Left forelimb (tissue), 1 donor: Measurements from ENCODE around the gene MICAL2.

Experiments
- DNase-seq: peaks from one replicate; pipeline ENCODE4 v3.0.0-alpha.2; 2018; ENCODE audit warnings: low spot score

The MICAL2 gene

GRCh38 chr11:12099132-12099873 lies 11.1 kb upstream of the MICAL2 start:
- no peak for DNase-seq

DNA sequence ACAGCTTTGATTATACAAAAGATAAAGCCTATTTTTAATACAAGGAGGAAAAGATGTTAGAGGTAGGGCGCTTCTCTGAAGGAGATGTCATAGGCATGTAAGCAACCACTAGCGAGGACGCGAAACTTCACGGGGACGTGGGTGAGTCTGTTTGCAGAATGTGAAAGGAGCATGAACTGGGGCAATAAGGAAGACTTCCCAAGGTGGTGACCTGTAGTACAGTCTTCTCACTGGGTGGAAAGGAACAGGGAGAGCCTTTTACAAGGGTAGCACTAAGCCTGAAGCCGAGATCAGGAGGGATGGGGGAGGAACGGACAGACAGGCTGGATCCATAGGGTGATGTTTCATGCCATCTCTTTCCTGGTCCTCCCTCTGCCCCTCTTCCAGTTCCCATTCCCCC lies 10.0 kb upstream of the MICAL2 start:
- no peak for DNase-seq

DNA sequence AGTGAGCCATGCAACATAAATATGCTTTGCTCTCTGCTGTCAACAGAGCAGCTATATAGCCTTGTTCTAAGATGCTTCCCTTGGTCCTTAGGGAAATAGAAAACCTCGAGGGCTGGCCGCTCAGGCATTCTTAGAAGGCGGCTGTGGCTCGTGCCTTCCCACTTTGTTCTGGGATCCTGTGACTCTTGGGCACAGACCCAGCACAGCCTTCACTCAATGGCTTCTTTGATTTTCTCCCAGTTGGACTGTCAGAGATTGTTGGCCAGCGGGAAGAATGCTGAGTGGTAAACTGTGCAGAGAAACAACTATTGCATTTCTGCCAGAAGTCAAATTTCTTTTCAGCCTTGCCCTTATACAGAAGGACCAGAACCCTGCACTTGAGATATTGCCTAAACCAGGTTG lies 9.5 kb upstream of the MICAL2 start:
- DNase-seq = no peak

DNA sequence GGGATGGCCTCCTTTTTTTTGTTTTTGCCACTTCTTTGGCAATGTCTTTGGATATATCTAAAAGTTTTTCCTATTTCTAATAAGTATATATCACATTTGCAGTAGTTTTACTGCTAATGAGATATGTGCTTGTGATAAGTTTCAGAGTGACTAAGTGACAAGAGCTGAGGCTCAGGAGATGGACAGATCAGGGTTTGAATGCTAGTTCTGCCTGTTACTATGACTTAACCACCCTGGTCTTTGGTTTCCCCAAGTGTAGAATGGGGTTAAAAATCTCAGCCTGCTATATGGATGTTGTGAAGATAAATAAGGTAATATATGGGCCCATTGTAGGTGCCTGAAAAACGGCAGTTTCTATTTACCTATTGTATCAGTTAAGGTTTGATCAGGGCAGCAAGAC lies 9.1 kb upstream of the MICAL2 start:
- DNase-seq = no peak

DNA sequence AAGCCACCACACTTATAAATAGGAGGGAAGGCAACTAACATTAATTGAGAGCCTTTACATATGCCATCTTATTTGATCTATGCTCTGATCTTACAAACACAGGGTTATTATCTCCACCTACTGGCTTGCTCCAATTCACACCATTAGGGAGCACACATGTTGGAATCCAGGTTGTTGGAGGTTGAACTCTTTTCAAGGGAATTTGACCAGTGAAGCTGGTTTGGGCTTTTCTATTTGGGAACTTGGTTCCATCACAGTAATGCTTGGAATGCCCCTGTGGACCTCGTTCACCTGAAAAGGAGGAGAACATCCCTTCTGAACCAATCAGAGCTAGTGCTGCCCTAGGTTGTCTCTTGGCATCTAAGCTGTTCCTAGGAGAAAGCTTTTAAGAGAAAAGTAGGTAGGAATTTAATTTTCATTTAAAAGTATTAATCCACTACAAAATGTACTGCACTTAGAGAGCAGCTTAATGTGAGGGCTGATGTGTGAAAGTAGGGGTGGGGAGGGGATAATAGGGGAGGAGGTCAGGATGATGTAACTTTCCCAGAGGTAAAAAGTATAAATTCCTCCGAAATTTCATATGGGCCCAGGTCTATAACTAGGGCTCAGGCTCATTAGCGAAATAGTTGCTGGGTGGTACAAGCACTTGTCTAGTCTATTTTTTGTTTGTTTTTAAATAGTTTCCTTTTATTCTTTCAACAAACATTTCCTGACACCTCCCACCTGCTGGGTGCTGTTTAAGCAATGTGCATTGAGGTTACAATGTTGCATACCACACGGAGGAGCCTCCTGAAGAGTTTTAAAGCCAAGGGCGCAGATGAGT lies 7.6 kb upstream of the MICAL2 start:
- DNase-seq = no peak

DNA sequence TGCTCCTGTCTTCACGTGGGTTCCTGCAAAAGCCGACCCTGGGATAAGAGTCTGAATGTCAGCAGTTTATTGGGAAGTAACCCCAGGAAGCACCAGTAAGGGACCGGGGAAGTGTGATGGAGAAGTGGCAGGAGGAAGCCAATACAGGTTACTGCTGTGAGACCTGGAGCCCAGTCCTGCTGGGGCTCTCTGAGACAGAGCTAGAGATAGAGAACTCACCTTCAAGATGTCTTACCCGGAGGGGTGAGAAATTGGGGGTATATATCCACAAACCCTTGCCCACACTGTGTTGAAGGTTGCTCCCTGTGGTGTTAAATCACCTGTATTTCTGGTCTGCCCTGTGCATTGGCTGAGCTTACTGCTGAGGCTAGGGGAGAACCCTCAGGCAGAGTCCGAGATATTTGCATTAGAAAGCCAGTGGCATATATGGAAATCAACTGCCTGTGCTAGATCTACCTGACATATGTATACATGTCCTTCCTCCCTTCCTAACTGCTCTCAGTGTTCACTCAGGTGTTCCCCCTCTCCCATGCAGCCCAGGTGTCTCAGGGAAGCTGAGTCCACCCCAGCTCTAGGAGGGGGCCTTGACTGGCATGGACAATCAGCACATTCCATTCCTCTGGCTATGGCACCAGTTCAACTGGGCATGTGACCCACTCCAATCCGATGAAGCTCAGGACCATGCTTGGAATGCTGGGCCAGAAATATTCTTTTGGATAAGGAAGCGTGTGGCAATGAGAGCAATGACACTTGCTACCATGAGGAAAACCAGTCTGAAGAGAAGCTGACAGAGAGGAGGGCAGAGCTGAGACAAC lies 6.8 kb upstream of the MICAL2 start:
- DNase-seq = no peak

DNA sequence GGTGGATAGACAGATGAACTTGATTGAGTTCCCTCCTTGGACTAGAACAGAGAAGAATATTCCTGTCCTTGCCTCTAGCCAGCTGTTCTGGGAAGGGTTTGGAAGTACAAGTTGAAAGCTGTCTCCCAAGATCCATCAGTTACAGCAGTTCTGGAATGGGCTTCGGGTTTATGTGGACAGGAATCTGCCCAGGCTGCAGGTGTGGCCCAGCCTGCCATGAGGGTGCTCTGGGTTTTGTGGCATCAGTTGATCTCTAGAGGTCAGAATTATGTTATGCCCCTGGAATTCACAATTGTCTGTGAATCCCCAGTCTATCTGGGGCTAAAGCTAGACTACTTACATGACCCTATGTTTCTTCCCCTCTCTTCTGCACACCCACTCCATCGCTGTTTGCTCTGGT lies 4.9 kb upstream of the MICAL2 start:
- DNase-seq = no peak

DNA sequence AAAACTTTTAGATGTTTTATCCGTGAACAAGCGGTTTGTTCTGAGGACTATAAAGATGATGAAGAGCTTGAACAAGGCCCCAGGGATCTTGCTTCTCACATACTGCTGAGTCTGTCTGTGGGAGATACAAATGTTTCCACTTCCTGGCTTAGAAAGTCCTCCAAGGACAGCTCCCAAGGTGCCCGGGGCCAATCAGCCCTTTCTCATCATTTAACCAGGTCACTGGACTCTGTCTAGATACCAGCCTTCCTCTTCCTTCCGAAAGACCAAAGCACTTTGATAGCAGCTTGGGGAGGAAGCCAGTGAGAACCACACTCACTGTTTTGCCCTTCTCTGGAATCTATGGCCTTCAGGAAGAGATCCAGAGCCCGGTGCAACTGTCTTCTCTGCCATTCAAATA lies 4.3 kb upstream of the MICAL2 start:
- no peak for DNase-seq

DNA sequence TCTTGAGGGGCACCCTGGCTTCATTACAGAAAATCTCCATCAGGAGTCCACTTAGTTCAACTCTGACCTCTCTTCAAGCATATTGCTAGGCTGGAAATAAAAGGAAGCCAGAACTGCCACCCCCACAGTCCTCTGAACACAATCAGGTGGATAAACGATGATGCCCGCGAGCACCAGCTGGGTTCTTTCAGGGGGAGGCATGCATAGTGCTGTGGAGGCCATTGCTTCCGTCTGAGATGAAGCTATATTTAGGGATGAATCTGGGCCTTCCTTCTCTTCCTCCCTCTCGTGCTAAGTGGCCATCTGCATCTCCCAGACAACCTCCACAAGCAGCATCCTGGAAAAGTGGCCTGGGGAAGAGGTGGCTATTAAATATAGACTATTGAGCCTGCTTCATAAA lies 3.9 kb upstream of the MICAL2 start:
- no peak for DNase-seq

DNA sequence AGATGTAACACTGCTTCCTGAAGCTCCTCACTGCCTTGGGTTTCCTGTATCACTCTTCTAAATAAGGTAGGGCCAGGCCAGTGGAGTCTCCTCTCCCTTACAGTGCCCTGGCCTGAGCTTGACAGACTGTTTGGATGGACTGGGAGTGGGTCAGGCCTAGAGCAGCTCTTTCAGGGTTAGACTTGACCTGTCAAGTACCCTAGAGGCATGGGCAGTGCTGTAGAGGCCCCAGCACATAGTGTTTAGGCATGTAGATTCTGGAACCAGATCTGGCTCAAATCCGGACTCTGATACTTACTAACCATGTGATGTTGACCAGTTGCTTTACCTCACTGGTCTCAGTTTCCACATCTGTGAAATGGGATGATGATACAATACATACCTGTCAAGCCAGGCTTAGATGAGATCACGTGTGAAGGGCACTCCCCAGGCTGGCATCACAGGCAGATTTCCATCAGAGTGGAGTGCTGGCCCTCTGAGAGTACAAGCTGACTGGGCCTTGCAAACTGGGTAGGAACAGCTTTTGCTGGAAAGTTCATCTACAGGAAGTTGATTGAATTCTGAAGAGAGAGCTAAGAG lies 1.4 kb upstream of the MICAL2 start:
- DNase-seq = no peak

- DNase-seq = no peak
These were observed 696 bp upstream of the MICAL2 start for GRCh38 chr11:12109591-12110196.

- DNase-seq = no peak
These were observed 541 bp downstream of the MICAL2 start for GRCh38 chr11:12110714-12111548.

GRCh38 chr11:12111549-12112520 lies 1.4 kb downstream of the MICAL2 start:
- no peak for DNase-seq

DNA sequence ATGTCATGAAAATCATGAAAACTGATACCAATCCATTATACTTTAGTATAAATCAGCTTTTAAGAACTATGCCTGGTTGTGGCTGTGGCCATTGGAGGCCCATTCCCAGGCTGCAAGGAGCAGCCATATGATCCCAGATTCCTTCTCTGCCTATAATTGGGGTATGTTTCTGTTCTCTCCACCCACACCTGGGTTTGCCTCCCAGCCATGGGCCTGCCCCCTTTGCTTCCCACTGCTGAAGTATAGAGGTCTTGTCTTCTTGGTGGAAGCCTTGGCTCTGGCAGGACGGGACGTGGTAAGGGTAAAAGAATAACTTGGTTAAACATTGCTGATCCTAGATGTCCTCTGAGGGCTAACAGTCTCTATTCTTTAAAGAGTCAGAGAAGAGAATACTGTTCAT lies 2.4 kb downstream of the MICAL2 start:
- no peak for DNase-seq

DNA sequence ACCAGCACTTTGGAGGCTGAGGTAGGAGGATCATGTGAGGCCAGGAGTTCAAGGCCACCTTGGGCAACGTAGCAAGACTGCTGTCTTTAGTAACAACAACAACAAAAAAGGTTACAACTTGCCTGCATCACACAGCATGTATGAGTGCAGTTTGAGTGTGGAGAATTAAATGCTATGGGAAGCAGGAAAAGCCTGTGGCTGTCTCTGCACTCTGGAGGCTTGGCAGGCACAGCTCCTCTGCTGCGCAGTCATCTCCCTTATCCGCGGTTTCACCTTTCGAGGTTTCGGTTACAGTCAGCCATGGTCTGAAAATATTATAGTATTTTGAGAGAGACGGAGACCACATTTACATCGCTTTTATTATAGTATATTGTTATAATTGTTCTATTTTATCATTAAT lies 2.9 kb downstream of the MICAL2 start:
- no peak for DNase-seq

DNA sequence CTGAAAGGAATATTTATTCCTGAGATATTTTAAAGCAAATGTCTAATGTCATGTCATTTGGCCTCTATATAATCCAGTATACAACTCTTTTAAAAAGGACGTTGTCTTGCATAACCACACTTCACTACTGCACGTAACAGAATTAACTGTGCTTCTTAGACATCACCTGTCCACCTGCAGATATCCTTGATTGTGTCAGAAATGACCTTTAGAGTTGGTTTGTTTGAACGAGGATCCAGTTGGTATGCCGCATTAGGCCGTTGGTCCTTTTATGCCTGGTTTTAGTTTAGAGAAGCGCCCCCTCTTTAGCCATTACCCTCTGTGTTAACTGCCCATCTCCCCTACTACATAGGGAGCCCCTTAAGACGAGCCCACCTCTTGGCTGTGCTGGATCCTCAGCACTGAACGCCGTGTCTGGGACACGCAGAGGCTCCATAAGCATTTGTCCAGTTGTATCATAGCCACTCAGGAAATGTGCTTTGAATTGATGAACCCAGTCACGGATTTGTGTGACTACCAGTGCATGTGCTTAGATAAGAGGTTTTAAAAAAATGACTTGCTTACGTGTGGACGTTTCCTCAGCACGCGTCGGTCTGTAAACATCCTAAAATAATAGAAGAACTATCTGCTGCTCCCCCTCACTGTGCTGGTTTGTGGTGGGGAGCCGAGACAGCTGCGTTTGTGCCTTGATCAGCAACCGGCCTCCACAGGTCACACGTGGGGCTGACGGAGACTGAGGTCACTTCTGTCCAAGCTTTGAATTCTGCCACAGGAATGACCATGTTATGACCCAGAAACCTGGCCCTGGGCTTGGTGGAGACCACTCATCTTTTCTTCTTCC lies 4.0 kb downstream of the MICAL2 start:
- DNase-seq = no peak

GRCh38 chr11:12116425-12117032 lies 6.1 kb downstream of the MICAL2 start:
- DNase-seq = no peak

GRCh38 chr11:12117200-12117599 lies 6.8 kb downstream of the MICAL2 start:
- no peak for DNase-seq
